Nephron (organoid): ENCODE results near the gene PARD3.
"Not testable (repeated sequence)": the region's sequence is repeated elsewhere in the genome, so short reads cannot be mapped to it uniquely, and the experiment has no call there.

Source experiments
- H3K27ac Mint-ChIP-seq, 3 experiments: 2 replicates each; pipeline ENCODE4 v1.8.0; 2020; ENCODE audit warnings: mixed read lengths in 3 of 3, mild to moderate bottlenecking in 2 of 3, moderate library complexity in 1 of 3
- H3K27me3 Mint-ChIP-seq: 2 replicates; pipeline ENCODE4 v1.8.0; 2021; ENCODE audit warnings: low read depth, mild to moderate bottlenecking, moderate library complexity, mixed read lengths
- H3K36me3 Mint-ChIP-seq: 2 replicates; pipeline ENCODE4 v1.8.0; 2020; ENCODE audit warnings: low read depth, mixed read lengths
- H3K4me1 Mint-ChIP-seq: 2 replicates; pipeline ENCODE4 v1.8.0; 2020; ENCODE audit warnings: mixed read lengths
- H3K4me3 Mint-ChIP-seq, 3 experiments: 2 replicates each; pipeline ENCODE4 v1.8.0; 2020; ENCODE audit warnings: mild to moderate bottlenecking in 3 of 3, mixed read lengths in 3 of 3, moderate library complexity in 2 of 3
- H3K9me3 Mint-ChIP-seq: 2 replicates; pipeline ENCODE4 v1.8.0; 2020; ENCODE audit warnings: mixed read lengths
- TF ChIP-seq, protein P1 (sequence below), 3 experiments: fragments of 200-600 bp; sonication (generic); IDR thresholded peaks; one replicate each; pipeline ENCODE4 v1.5.0; 2021; ENCODE audit warnings: antibody characterized with exemption in 3 of 3; ENCODE audit not compliant: unreplicated experiment in 3 of 3

The PARD3 gene

GRCh38 chr10:34761453-34761852, 53.6 kb downstream of the PARD3 start:
- TF ChIP-seq, protein P1, sequence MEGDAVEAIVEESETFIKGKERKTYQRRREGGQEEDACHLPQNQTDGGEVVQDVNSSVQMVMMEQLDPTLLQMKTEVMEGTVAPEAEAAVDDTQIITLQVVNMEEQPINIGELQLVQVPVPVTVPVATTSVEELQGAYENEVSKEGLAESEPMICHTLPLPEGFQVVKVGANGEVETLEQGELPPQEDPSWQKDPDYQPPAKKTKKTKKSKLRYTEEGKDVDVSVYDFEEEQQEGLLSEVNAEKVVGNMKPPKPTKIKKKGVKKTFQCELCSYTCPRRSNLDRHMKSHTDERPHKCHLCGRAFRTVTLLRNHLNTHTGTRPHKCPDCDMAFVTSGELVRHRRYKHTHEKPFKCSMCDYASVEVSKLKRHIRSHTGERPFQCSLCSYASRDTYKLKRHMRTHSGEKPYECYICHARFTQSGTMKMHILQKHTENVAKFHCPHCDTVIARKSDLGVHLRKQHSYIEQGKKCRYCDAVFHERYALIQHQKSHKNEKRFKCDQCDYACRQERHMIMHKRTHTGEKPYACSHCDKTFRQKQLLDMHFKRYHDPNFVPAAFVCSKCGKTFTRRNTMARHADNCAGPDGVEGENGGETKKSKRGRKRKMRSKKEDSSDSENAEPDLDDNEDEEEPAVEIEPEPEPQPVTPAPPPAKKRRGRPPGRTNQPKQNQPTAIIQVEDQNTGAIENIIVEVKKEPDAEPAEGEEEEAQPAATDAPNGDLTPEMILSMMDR (IDR thresholded peaks at IDR 0.05; ENCODE audit: unreplicated experiment in 3 of 3): no peak
- Mint-ChIP-seq H3K4me3 (no peak overlapping the region), H3K27ac (peak overlapping the region; percentile 5 to 17 (median 13)), H3K9me3 (no peaks in the 10 kb centered on the region), H3K36me3 (no peaks in the 10 kb centered on the region), H3K4me1 (peaks cover 77% of the 10 kb centered on the region), H3K27me3 (no peaks in the 10 kb centered on the region)

DNA sequence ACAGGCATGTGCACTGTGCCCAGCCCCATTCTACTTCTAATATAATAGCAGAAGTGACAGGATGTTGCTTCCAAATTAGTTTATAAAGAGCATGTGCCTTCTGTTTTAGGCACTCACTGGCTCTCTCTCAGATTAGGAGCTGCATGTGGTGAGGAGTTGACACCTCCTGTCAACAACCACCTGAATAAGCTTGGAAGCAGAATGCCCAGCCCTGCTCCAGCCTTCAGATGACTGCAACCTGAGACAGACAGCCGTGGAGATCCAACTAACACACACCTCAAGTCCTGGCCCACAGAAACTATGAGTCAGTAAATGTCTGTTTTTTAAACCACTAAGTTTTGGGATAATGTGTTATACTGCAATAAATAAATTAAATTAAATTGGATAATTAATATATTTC, 54.5 kb downstream of the PARD3 start:
- no peaks in the 10 kb centered on the region for H3K27me3 Mint-ChIP-seq
- no peak overlapping the region for H3K4me3 Mint-ChIP-seq
- no peaks in the 10 kb centered on the region for H3K36me3 Mint-ChIP-seq
- no peak overlapping the region for H3K27ac Mint-ChIP-seq
- peaks cover 71% of the 10 kb centered on the region for H3K4me1 Mint-ChIP-seq
- H3K9me3 Mint-ChIP-seq: no peaks in the 10 kb centered on the region
- TF ChIP-seq, protein P1 (IDR thresholded peaks at IDR 0.05; ENCODE audit: unreplicated experiment in 3 of 3): no peak

DNA sequence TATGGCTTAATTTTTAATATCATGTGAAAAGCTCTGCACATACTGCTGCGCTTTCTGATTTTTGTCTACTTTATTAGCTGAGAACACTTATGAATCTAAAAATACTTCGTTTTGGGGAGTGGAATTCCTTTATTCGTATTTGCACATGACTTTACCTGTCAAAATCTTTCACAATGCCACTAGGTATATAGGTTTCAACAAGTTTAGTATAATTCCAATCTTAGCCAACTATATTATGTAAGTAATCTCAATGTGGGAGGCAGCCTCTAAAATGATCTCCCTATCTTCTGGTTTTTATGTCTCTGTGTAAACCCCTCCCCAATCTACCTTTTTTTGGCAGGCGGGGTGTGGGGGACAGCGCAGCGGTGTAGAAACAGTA, 55.3 kb downstream of the PARD3 start:
- no peaks in the 10 kb centered on the region for H3K36me3 Mint-ChIP-seq
- H3K27me3 Mint-ChIP-seq: no peaks in the 10 kb centered on the region
- H3K27ac Mint-ChIP-seq: no peak overlapping the region
- no peak overlapping the region for H3K4me3 Mint-ChIP-seq
- peaks cover 68% of the 10 kb centered on the region for H3K4me1 Mint-ChIP-seq
- no peaks in the 10 kb centered on the region for H3K9me3 Mint-ChIP-seq
- TF ChIP-seq, protein P1 (IDR thresholded peaks at IDR 0.05; ENCODE audit: unreplicated experiment in 3 of 3): no peak

DNA sequence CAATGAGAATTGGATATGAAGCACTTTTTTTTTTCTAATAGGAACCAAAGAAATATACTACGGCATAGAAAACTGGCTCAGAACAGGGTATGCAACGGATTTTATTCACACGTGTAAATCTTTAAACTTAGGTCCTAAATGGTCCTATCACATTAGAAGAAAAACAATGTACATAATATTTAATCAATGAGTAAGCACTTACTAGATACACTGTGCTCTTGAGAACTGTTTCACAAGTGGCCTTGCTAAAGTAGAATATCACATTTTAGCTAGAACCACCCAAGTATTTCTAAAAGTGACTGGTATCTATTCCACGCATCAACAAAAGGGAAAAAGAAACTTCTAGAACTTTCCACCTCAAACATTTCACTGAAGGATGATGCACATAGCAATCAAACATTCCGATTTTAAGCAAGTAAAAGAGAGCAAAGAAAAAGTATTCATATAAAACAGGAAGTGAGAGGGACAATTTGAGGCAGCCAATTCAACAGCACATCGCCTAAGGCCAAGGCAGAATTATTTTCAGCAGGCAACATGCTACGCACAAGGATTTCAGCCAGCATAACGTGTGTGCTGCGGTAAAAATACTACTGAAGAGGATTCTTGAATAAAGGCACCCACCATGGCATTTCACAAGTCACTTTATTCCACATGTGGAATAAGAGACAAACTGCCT, 55.8 kb downstream of the PARD3 start:
- TF ChIP-seq, protein P1 (IDR thresholded peaks at IDR 0.05; ENCODE audit: unreplicated experiment in 3 of 3): no peak
- no peak overlapping the region for H3K4me3 Mint-ChIP-seq
- peaks cover 68% of the 10 kb centered on the region for H3K4me1 Mint-ChIP-seq
- H3K27ac Mint-ChIP-seq: no peak overlapping the region
- no peaks in the 10 kb centered on the region for H3K36me3 Mint-ChIP-seq
- H3K9me3 Mint-ChIP-seq: no peaks in the 10 kb centered on the region
- no peaks in the 10 kb centered on the region for H3K27me3 Mint-ChIP-seq

- Mint-ChIP-seq H3K27me3 (no peaks in the 10 kb centered on the region), H3K9me3 (no peaks in the 10 kb centered on the region), H3K4me3 (no peak overlapping the region), H3K27ac (peak overlapping the region; percentile 8 to 30 (median 18)), H3K4me1 (peaks cover 67% of the 10 kb centered on the region), H3K36me3 (no peaks in the 10 kb centered on the region)
- TF ChIP-seq, protein P1 (IDR thresholded peaks at IDR 0.05; ENCODE audit: unreplicated experiment in 3 of 3): no peak
Observed at GRCh38 chr10:34758447-34758996, 56.6 kb downstream of the PARD3 start.

DNA sequence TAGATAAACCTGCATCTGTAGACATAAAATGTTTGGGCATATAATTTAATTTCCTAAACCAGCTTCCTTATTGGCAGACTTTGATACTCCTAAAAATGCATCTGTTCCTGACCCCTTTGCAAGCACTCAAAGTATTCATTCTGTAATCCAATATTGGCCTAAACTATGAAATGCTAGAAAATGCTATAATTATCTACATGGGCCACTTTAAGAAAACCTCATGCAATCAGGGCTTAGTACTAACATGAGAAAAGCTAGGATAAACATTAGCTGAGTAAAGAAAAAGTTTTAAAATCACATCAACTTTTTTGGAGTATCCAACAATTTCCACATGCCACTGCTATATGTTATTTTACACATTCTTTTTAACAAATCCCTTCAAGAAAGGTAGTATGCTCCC, 57.2 kb downstream of the PARD3 start:
- Mint-ChIP-seq H3K4me1 (peaks cover 72% of the 10 kb centered on the region), H3K36me3 (no peaks in the 10 kb centered on the region), H3K9me3 (no peaks in the 10 kb centered on the region), H3K27me3 (no peaks in the 10 kb centered on the region), H3K4me3 (no peak overlapping the region), H3K27ac (peak overlapping the region; percentile 8 to 30 (median 18))
- TF ChIP-seq, protein P1 (IDR thresholded peaks at IDR 0.05; ENCODE audit: unreplicated experiment in 3 of 3): no peak

GRCh38 chr10:34757181-34757580, 57.9 kb downstream of the PARD3 start:
- Mint-ChIP-seq H3K4me1 (peaks cover 75% of the 10 kb centered on the region), H3K27ac (peak overlapping the region in 1 of 3 experiments; percentile 30)
- H3K27me3 Mint-ChIP-seq, H3K36me3 Mint-ChIP-seq, H3K4me3 Mint-ChIP-seq, H3K9me3 Mint-ChIP-seq: not testable (repeated sequence)
